GM19035 (cell line): ENCODE measurements around the gene TRIM31.

ENCODE experiments used
- ATAC-seq: cut with Tn5 transposase; IDR thresholded peaks from one replicate; pipeline ENCODE4 v1.9.1; 2021; ENCODE audit not compliant: unreplicated experiment

TRIM31 gene

GRCh38 chr6:30087876-30088275, 25.0 kb downstream of the TRIM31 start:
- no peak for ATAC-seq

- ATAC-seq, result no peak
Measured at GRCh38 chr6:30077218-30077617, 35.7 kb downstream of the TRIM31 start.

GRCh38 chr6:30075790-30076732, 36.8 kb downstream of the TRIM31 start:
- ATAC-seq, result no peak

GRCh38 chr6:30075094-30075789, 37.6 kb downstream of the TRIM31 start, which contains the start of gene RNF39:
TSS of gene RNF39 (minus strand) at chr6:30075769. CDS start at chr6:30075585, 184 bp downstream.
- no peak for ATAC-seq

GRCh38 chr6:30074331-30075093, 38.4 kb downstream of the TRIM31 start:
- ATAC-seq, result no peak

- ATAC-seq, result no peak
Measured at GRCh38 chr6:30073489-30074235, 39.2 kb downstream of the TRIM31 start.

GRCh38 chr6:30071858-30072257, 41.0 kb downstream of the TRIM31 start:
- no peak for ATAC-seq

- no peak for ATAC-seq
Measured at GRCh38 chr6:30071081-30071818, 41.6 kb downstream of the TRIM31 start.

- ATAC-seq, result no peak
Measured at GRCh38 chr6:30067460-30068139, 45.3 kb downstream of the TRIM31 start.

- peak; percentile 96 for ATAC-seq
Measured at GRCh38 chr6:30066577-30067459, 46.1 kb downstream of the TRIM31 start, which contains the start of gene PPP1R11. TSS of gene PPP1R11 (plus strand) at chr6:30067198. CDS start at chr6:30067411, 213 bp downstream.

GRCh38 chr6:30066082-30066481, 46.8 kb downstream of the TRIM31 start:
- no peak for ATAC-seq

GRCh38 chr6:30063315-30063714, 49.6 kb downstream of the TRIM31 start:
- no peak for ATAC-seq

GRCh38 chr6:30062471-30063178, 50.3 kb downstream of the TRIM31 start:
- no peak for ATAC-seq

- ATAC-seq, result no peak
Measured at GRCh38 chr6:30061858-30062458, 50.9 kb downstream of the TRIM31 start.

GRCh38 chr6:30061092-30061857, 51.6 kb downstream of the TRIM31 start, which contains the start of gene POLR1H:
TSS of gene POLR1H (plus strand) at chr6:30061265. CDS start at chr6:30061525, 260 bp downstream.
- peak; percentile 92 for ATAC-seq

GRCh38 chr6:30060606-30061091, 52.2 kb downstream of the TRIM31 start:
- ATAC-seq, result peak; percentile 19
